ENCODE measurements around the gene PVALEF.

Gene PVALEF

DNA sequence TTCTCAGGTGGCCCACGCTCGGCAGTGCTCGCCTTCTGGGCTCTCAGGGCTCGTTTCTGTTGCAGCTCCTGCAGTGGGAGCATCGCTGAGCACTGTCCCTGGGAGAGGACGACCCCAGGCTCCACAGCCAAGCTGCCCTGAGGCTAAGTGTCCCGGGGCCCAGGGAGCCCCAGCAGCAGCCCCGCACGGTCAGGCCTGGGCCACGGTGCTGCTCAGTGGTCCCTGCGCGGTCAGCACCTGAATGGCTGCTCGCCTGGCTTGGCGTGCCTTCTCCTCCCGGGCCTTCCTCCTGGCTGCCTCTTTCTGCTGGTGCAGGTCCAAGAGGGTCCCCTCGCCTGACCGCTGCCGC, 34.1 kb downstream of the PVALEF start:
- no peak for DNase-seq

DNA sequence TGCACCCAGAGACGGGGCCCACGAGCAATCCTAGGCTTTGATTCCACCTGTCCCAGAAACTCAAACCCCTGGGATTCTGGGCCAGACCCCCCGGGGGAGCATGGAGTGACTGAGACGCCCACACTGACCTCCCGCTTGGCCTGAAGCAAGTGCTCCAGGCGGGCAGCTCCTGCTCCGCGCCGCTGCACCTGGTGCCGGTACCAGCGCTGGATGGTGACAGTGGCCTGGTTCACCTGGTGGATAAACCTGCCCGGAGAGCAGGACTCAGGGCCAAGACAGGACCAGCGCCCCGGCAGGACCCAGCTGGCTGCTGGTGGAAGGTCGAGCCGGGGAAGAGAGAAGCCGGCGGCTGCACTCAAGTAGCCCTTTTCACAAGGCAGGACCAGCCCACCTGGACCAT, 34.9 kb downstream of the PVALEF start:
- no peak for DNase-seq

DNA sequence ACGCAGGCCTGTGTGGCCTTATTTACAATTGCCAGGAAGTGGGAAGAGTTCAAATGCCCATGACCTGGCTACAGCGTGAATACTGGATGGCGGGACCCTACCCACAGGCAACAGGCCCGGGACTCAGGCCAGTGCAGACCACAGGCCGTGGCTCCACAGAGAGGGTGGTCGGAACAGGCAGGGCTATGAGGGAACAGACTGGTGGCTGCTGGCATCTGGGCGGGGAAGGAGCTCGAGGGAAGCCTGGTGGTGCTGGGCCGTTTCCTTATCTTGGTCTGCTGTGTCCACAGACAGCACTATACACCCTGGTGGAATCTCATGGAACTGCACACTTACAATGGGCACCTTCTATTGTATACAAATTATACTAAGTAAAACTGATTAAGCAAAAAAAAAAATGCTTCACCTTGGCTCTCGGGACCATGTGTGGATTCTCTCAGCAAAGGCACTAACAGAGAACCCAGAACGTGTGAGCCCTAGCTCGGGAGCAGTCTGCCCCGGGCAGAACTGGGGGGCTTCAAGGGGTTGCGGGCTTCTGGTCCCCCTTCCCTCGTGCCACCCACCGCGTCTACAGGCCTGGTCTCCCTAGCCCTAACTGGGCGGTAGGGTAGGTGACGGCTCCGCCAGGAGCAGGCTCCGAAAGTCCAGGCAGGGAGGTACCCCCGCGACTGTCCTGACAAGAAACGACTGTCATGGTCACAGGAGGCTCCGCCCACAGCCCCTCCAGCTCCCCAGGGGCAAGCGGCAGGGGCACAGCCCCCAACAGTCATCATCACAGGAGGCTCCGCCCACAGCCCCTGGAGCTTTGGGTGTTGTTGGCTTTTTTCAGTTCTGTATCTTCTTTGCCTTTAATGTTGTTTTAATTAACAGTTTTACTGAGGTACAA, 35.6 kb downstream of the PVALEF start:
- DNase-seq, result peak; percentile 40

DNA sequence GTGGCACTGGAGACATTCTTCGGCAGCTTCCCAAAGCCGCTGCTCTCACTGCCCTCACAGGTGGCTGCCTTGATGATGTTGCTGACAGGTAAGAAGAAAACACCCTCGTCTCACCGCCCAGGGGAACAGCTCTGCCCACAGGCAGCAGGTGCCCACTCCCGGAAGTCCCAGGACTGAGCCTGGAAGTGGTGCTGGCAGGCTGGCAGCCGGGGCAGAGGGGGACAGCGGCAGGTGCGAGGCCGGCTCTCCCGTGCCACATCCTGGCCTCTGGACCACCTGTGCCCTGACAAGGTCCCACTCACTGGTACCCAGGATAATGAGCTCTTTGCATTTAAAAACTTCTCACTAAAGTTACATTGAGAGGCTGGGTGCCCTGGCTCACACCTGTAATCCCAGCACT, 37.0 kb downstream of the PVALEF start:
- DNase-seq, result no peak

DNA sequence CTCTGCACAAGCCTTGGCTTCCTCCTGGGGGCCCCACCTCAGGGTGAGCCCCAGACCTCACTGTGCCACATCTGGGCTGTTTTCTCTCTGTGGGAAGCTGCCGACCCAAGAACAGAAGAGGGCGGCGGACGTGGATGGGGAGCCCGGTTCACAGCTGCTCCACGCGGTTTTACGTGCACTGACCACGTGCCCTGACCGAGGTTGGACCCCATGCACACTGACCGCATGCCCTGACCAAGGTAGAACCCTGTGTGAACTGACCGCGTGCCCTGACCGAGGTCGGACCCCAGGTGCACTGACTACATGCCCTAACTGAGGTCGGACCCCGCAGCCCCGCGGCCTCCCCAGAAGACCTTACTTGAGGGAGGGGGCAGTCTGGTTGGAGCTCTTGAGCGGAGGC, 37.8 kb downstream of the PVALEF start:
- no peak for DNase-seq

DNA sequence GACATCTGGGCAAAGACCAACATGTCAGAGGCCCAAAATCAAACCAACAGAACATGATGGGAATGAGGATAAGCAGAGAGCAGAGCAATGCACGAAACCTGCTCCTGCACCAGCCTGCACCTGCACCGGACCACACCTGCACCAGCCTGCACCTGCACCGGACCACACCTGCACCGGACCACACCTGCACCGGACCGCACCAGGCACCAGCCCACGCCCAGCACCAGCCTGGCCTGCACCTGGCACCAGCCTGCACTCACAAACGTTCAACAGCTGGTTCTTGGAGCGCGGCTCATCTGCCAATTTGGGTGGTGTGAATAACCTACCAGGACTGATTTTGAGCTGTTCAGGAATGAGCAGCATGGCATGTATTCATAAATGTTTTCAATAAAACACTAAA, 39.3 kb downstream of the PVALEF start:
- no peak for DNase-seq

DNA sequence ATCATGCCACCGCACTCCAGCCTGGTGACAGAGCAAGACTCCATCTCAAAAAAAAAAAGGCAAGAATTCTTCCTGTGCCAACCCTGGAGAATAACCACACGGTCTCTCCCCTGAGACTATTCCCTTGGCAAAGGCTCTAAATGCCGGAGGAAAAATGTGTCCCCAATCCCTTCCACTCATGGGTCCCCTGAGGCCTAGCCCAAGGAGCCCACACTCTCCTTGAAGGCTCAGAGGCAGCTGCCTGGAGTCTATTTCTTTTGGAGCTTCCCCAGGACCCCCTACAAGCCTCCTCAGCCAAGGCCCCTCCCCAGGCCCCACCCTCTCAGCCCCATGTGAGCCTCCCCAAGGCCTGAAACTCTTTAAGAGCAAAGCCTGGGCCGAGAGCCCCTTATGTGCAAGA, 40.9 kb downstream of the PVALEF start:
- DNase-seq, result no peak

DNA sequence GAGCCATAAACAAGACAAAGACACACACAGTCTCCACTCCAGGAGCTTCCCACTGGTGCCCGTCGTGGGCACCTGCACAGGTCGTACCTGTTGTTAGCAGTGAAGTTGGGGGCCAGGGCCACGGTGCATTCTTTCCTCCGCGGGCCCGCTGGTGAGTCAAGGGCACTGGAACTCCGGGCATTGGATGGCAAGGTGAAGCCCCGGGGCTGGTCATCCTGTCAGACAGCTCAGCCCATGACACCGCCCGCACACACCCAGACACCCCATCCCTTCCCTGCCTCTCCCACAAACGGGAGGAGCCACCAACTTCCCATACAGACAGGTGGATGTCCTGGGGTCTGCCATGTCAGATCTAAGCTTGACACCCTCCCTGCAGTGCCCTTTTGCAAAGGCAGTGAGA, 41.4 kb downstream of the PVALEF start:
- DNase-seq, result no peak

DNA sequence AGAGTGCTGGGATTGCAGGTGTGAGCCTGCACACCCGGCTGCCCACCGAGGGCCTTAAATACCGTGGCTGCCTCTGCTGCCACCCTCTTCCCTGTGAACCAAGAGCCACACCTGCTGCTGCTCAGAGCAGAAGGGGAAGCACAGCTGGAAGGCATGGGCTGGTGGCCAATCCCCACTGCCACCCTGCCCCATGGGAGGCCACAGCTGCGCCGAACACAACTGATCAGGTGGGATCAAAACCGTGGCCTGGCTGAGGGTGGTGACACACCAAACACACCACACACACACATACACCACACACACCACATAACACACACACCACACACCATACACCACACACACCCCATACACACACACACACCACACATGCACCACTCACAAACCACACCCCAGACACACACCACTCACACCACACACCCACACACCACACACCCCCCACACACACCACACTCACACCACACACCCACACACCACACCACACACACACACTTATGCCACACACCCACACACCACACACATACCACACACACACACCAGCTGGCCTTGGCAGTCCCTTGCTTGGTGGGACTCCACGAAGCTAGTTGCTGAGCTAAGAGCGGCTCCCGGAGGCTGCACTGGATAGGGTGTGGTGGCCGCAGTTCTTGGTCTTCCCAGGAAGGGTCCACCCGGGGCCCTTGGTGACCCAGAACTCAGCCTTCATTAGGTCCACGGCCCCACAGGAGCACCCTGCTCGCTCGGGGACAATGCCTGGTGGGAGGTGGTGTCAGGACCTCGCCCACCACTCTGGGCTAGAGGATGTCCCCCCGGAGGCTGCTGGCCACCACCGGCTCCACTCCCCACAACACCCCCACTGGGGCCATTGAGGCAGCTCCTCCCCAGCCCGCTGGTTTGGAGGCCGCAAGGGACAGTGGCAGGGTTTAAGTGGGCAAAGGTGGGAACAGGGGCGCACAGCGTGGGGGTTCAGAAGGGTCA, 42.6 kb downstream of the PVALEF start:
- DNase-seq, result no peak

DNA sequence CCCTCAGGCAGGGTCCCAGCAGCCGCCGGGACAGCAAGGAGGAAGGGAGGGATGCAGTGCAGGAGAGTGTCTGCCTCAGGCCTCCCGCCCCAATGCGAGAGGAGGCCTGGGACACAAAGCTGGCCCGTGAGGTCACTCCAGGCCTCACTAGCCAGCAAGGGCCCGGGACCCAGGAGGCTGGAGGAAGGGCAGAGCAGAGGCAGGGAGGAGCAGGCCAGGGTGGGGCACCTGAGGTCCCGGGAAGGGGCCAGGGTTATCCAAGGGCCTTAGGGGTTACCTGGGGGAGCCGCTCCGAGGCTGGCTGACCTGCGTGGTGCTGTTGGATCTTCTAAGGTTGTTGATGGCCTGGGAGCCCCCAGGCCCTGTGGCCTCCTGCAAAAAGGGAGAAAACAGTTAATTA, 43.3 kb downstream of the PVALEF start:
- DNase-seq, result no peak

DNA sequence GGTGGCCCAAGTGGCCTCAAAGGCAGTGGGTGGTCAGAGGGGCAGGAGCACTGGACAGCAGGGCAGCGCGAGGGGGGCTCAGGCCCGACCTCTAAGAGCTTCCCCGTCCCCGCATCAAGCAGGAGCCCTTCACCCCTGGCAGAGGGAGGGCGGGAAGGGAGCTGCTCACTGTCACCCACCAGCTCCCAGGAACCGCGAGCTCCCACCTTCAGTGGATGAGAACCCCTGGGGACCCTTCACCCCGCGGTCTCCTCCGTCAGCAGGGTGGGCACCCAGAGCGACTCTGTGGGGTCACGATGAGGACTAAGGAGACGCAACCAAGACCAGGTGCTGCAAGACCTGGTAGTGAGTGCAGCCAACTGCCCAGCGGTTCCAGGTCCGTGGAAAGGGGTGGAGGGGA, 43.8 kb downstream of the PVALEF start:
- no peak for DNase-seq

DNA sequence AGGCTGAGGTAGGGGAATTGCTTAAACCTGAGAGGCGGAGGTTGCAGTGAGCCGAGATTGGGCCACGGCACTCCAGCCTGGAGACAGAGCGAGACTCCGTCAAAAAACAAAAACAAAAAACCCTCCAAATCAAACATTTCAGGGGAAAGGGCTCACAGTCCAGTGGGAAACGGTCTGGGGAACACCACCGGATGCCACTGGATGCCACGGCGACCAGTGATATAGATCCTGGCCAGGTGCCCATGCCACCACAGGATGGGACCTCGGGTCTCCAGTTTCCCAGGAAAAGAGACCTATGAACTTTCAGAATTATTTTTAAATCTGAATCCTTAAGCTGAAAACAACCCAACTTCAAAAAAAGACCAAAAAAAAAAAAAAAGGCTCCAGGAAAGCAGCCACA, 45.2 kb downstream of the PVALEF start:
- no peak for DNase-seq

DNA sequence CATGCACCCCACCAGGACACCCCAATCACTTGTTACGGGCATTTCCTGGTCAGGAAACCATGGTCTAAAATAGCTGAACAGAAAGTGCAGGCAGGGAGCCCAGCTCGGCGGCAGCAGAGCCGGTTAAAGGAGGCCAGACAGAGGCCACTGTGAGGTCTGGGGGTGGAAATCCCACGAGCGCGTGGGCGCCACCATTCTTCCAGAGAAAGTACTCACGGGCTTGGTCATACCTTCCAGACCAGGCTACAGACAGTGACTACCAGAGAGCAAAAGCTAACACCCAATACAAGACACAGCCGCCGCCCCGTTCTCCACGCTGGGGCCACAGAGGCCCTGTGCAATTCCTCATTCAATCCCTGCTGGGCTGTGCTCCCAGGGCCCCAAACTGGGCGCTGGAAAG, 45.6 kb downstream of the PVALEF start:
- no peak for DNase-seq

DNA sequence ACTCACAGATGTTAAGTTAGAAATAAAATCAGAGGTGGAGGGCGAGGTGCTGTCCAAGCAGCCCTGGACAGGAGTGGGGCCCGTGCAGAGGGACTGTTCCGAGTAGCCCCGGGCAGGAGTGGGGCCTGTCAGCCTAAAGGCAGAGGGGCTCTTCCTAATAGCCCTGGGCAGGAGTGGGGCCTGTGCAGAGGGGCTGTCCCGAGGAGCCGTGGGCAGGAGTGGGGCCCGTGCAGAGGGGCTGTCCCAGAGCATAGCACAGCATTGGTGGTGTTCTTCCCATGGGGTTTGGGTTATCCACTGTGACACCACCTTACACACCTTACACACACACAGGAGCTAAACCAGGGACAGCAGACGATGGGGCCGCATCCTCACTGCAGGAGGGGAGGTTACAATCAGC, 47.1 kb downstream of the PVALEF start:
- DNase-seq, result no peak

DNA sequence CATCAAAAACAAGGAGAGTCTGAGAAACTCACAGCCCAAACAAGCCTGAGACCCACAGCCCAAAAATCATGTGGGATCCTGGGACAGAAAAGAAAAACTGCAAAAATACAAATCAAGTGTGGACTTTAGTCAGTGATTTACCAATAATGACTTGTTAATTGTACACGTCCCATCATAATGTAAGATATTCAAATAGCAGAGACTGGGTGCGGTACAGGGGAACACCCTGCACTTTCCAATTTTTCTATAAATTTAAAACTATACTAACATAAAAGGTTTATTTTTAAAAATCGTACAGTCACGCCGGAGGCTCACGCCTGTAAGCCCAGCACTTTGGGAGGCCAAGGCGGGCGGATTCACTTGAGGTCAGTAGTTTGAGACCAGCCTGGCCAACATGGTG, 48.7 kb downstream of the PVALEF start:
- DNase-seq, result no peak

DNA sequence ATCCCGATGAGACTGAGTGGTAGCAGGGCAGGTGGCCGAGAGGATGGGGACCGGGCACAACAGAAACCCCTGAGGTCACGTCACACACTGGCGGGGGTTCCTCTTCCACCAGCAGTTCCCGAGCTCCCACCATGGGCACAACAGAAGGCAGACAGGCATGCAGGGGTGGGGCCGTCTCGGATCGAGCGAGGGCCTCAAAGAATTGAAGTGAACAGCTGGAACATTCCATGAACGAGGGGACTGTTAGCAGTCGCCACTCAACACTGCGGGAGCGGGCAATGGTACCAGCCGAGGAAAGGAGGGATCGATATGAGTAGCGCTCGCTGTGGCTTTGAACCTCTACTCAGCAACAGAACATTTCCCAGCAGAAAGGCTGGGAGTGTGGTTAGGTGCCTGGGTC, 52.2 kb downstream of the PVALEF start:
- DNase-seq, result no peak

DNA sequence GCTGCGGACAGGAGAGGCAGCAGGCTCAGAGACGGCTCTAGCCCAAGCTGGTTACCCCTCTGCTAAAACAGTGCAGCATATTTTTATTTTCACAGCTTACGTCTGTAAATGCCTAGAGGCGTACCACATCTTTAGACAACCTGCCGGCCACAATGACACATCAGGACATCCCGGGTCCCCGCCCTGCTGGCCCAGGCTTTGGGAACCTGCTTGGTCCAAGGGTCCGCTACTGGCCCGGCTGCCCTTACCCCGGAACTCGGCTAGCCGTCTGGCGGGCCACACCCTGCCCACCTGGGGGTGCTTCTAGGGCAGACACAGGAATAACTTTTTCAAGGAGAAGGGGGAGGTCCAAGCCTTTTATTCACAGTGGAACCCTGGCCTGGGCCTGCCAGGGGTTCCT, 53.2 kb downstream of the PVALEF start:
- no peak for DNase-seq

DNA sequence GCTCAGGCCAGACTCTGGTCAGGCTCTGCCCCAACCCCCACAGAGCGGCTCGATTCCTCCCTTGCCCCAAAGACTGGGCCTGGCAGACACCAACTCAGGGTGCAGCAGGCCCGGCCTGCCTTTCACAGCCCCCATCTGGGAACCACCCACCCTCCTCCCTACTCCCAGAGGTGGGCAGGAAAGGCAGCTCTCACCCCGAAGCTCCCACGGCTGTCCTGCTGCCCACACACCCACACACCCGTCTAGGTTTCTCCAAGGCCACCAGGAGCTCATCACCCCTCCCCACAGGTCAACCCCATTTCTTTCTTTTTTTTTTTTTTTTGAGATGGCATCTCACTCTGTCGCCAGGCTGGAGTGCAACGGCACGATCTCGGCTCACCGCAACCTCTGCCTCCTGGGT, 53.7 kb downstream of the PVALEF start:
- no peak for DNase-seq

DNA sequence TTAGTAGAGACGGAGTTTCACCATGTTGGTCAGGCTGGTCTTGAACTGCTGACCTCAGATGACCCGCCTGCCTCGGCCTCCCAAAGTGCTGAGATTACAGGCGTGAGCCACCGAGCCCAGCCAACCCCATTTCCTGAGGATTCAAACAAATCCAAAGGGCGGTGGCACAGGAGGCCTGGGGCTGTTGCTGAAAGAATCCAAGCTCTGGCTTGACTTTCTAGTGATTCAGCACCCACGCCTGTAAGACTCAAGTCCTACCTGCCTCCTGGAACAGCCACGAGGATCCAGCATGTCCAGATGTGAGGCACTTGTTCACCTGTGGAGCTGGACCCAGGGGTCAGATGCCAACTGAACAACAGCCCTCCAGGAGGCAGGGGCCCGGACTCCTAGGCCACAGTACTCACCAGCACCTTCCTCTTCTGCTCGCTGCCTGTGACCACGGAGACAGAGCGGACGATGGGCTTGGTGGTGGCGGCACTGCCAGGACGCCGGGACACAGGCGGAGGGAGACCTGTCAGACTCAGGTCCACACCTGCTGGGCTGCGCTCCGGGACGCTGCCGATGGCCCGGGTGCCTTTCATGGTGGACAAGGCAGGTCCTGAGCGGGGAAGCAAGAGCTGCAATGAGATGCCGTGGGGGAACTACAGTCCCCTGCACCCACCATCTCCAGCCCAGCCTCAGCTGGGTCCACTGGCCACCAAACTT, 54.3 kb downstream of the PVALEF start:
- DNase-seq, result no peak

DNA sequence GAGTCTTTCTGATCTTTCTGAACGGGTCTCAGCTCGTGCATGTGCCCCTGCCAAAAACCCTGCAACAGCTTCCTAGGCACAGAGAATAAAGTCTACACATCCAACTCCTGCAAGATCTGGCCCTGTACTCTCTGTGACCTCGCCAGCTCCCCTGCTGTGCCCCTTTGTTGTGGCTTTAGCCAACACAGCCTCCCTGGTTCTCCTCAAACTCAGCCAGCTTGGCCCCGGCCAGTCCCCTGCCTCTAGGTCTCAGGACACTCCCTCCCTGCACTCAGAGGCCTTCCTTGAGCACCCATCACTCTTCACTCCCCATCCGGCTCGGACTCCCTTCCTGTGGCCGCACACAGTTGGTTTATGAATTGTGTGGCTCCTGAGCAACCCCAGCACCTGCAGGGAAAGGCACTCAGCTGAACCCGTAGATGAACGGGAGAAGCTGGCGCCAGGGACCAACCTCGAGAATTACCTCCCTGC, 56.1 kb downstream of the PVALEF start:
- no peak for DNase-seq

DNA sequence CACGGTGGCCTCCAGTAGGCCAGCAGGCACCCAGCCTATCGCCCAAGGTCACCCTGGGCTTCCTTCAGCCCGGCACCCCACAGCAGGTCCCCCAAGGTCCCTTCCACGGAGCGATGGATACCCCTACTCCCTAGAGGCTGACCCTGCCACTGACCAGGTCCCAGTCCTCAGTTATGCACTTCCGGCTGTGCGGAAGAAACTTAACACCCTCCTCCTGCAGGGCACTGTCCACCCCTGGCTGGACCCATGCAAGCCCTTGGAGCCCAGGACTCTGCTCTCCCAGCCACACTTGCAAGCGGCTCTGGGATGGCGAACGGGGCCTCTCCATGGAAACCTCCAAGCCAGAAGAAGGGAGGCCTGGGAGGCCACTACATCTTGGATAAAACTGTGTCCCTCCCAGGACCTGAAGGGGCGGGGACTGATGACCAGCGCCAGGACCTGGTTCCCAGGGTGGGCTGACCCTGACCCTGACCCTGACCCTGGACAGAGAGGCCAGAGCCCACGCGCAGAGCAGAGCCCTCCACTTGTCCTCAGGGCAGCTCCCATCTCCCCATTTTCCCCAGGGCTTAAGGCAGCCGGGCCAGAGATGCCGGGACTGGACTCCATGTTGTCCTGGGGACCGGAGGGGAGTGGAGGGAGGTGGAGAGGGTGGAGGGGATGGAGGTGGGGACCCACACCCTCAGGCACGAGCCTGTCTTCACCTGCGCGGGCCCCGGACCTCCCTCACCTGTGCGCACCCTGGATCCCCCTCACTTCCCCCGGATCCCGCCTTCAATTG, 56.7 kb downstream of the PVALEF start:
- DNase-seq, result no peak

DNA sequence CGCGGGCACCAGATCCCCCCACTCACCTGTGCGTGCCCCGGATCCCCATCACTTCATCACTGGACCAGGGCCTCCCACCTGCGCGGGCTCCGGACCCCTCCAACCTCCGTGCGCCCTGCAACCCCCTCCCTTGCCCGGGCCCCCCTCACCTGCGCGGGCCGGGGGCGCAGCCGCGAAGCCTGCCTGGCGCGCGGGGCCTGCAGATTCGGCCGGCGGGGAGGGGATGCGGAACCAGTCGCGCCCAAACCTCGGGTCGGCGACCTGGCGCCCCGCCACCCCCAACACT, 57.3 kb downstream of the PVALEF start:
- no peak for DNase-seq
